Breast epithelium (tissue), 3 donors: Measurements from ENCODE around the gene IL37.

Source experiments
- POLR2A ChIP-seq: fragments of 450-650 bp; IDR thresholded peaks from one replicate; pipeline ENCODE4 v1.6.1; 2016; ENCODE audit warnings: antibody characterized with exemption, mild to moderate bottlenecking, moderate library complexity
- POLR2AphosphoS5 ChIP-seq, 3 donors: sonication (generic); formaldehyde crosslinking; IDR thresholded peaks; one replicate each; pipeline ENCODE4 v1.6.1; 2017; ENCODE audit warnings: antibody characterized with exemption in 3 of 3
- TF ChIP-seq, protein P1 (sequence below), 3 donors: fragments of 450-650 bp; IDR thresholded peaks; one replicate each; pipeline ENCODE4 v1.5.1; 2016 to 2017; ENCODE audit warnings: antibody characterized with exemption in 3 of 3, mild to moderate bottlenecking in 3 of 3, moderate library complexity in 3 of 3

DNA sequence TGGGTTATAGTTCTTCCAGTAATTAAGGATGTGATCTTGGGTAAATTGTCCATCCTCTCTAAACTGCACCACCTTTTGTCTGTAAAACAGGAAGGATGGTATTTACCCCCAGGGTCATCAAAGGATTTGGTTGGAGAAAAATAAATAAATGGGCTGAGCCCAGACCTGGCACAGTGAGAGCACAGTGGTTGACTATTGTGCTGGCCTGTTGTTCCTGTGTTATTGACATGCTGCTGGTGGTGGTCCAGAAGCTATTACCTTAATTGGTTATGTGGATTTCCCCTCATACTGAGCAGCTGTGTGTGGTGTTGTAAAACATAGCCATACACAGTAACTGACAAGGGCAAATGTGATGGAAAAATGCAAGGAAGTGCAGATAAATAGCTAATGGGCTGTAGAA is 746 bp upstream of the IL37 start:
- TF ChIP-seq, protein P1, sequence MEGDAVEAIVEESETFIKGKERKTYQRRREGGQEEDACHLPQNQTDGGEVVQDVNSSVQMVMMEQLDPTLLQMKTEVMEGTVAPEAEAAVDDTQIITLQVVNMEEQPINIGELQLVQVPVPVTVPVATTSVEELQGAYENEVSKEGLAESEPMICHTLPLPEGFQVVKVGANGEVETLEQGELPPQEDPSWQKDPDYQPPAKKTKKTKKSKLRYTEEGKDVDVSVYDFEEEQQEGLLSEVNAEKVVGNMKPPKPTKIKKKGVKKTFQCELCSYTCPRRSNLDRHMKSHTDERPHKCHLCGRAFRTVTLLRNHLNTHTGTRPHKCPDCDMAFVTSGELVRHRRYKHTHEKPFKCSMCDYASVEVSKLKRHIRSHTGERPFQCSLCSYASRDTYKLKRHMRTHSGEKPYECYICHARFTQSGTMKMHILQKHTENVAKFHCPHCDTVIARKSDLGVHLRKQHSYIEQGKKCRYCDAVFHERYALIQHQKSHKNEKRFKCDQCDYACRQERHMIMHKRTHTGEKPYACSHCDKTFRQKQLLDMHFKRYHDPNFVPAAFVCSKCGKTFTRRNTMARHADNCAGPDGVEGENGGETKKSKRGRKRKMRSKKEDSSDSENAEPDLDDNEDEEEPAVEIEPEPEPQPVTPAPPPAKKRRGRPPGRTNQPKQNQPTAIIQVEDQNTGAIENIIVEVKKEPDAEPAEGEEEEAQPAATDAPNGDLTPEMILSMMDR (IDR thresholded peaks at IDR 0.05) = no peak
- no peak for TF ChIP-seq POLR2AphosphoS5 (IDR thresholded peaks at IDR 0.05)
- no peak for TF ChIP-seq POLR2A
